ENCODE measurements around the gene DUOXA2. TPM values are rescaled to one million over a fixed set of nuclear protein-coding genes. Genes with fewer than 3 reads are reported as not detected.
A peak's percentile ranks its signal among the peaks of the same experiment; 100 is the strongest.

Gene DUOXA2
- total RNA-seq, 4 donors from 2014 or later: 11.8 to 48.4 (median 27.0) TPM

- intact Hi-C loops (cut with DNase I): no loop called here
- H3K27ac ChIP-seq: no peak overlapping the region
- no peak for DNase-seq
- H3K4me1 ChIP-seq: no peaks in the 10 kb centered on the region
- H3K36me3 ChIP-seq: peaks cover 62 to 66% of the 10 kb centered on the region in 2 donors
- no peaks in the 10 kb centered on the region for H3K27me3 ChIP-seq
- no peak for TF ChIP-seq POLR2A (IDR thresholded peaks at IDR 0.05)
- no peak for TF ChIP-seq CTCF (IDR thresholded peaks at IDR 0.05)
- no peaks in the 10 kb centered on the region for H3K9me3 ChIP-seq
- no peak overlapping the region for H3K4me3 ChIP-seq (replicated peaks in 1 of 3)
- 83 to 86% methylated on average over 9 of the region's 9 CpGs for WGBS, 2 donors
These were observed 30.6 kb downstream of the DUOXA2 start for GRCh38 chr15:45144775-45145174.

- H3K4me1 ChIP-seq: no peaks in the 10 kb centered on the region
- H3K27me3 ChIP-seq: no peaks in the 10 kb centered on the region
- WGBS, 2 donors: 80 to 92% methylated on average over 4 of the region's 4 CpGs
- TF ChIP-seq CTCF (IDR thresholded peaks at IDR 0.05): no peak
- TF ChIP-seq POLR2A (IDR thresholded peaks at IDR 0.05): no peak
- no peak for DNase-seq
- peaks cover 50% of the 10 kb centered on the region in 2 donors for H3K36me3 ChIP-seq
- intact Hi-C loops (cut with DNase I): no loop called here
- H3K9me3 ChIP-seq: no peaks in the 10 kb centered on the region
- H3K4me3 ChIP-seq (replicated peaks in 1 of 3): no peak overlapping the region
- no peak overlapping the region for H3K27ac ChIP-seq
These were observed 32.3 kb downstream of the DUOXA2 start for GRCh38 chr15:45146405-45146804.

GRCh38 chr15:45147606-45148005, 33.5 kb downstream of the DUOXA2 start:
- intact Hi-C loops (cut with DNase I): no loop called here
- Histone ChIP-seq H3K27me3 (no peaks in the 10 kb centered on the region), H3K36me3 (peaks cover 51 to 52% of the 10 kb centered on the region in 2 donors), H3K9me3 (no peaks in the 10 kb centered on the region), H3K4me1 (no peaks in the 10 kb centered on the region), H3K4me3 (replicated peaks in 1 of 3) (no peak overlapping the region), H3K27ac (no peak overlapping the region)
- no peak for DNase-seq
- 94 to 100% methylated on average over 2 to 6 of the region's 7 CpGs for WGBS, 2 donors
- TF ChIP-seq CTCF (IDR thresholded peaks at IDR 0.05): no peak
- no peak for TF ChIP-seq POLR2A (IDR thresholded peaks at IDR 0.05)

- TF ChIP-seq POLR2A (IDR thresholded peaks at IDR 0.05) (no peak), CTCF (IDR thresholded peaks at IDR 0.05) (no peak)
- Histone ChIP-seq H3K4me3 (replicated peaks in 1 of 3) (no peak overlapping the region), H3K9me3 (no peaks in the 10 kb centered on the region), H3K36me3 (peaks cover 50 to 53% of the 10 kb centered on the region in 2 donors), H3K27ac (peak overlapping the region in 1 of 3 donors; percentile 14), H3K4me1 (no peaks in the 10 kb centered on the region), H3K27me3 (no peaks in the 10 kb centered on the region)
- no peak for DNase-seq
- intact Hi-C loops (cut with DNase I): no loop called here
- WGBS, 2 donors: 89 to 92% methylated on average over 12 of the region's 12 CpGs
These were observed 34.2 kb downstream of the DUOXA2 start for GRCh38 chr15:45148076-45149059.

- peaks cover 46 to 47% of the 10 kb centered on the region in 2 donors for H3K36me3 ChIP-seq
- no peaks in the 10 kb centered on the region for H3K9me3 ChIP-seq
- WGBS, 2 donors: 87 to 100% methylated on average over 1 of the region's 1 CpG
- peak overlapping the region in 1 of 3 donors; percentile 14 for H3K27ac ChIP-seq
- H3K4me1 ChIP-seq: no peaks in the 10 kb centered on the region
- H3K4me3 ChIP-seq (replicated peaks in 1 of 3): no peak overlapping the region
- no peaks in the 10 kb centered on the region for H3K27me3 ChIP-seq
- intact Hi-C loops (cut with DNase I): no loop called here
- no peak for DNase-seq
- TF ChIP-seq CTCF (IDR thresholded peaks at IDR 0.05) (no peak), POLR2A (IDR thresholded peaks at IDR 0.05) (no peak)
These were observed 34.9 kb downstream of the DUOXA2 start for GRCh38 chr15:45149060-45149459.

Data from thyroid gland (tissue), 4 donors.